Mesenchymal stem cell (in vitro differentiated cells and primary cell): ENCODE measurements around the gene SIRPD.

Source experiments
- DNase-seq: peaks from one replicate; pipeline ENCODE4 v3.0.0-alpha.2; 2013
- H2AFZ ChIP-seq: one replicate; pipeline ENCODE4 v1.6.1; 2013; ENCODE audit warnings: low read depth, mild to moderate bottlenecking, control low read depth, inconsistent platforms, low read length, moderate library complexity
- H2AK5ac ChIP-seq: 2 replicates; pipeline ENCODE4 v1.6.1; 2013; ENCODE audit warnings: low read length, moderate library complexity, mild to moderate bottlenecking, inconsistent platforms; ENCODE audit not compliant: severe bottlenecking
- H2BK120ac ChIP-seq: one replicate; pipeline ENCODE4 v1.6.1; 2013; ENCODE audit warnings: low read depth, mild to moderate bottlenecking, inconsistent platforms, low read length, moderate library complexity
- H2BK12ac ChIP-seq, 2 experiments: one replicate each; pipeline ENCODE4 v1.6.1; 2013; ENCODE audit warnings: inconsistent platforms in 2 of 2, low read length in 2 of 2, mild to moderate bottlenecking in 2 of 2, moderate library complexity in 2 of 2, control low read depth in 1 of 2
- H2BK15ac ChIP-seq: one replicate; pipeline ENCODE4 v1.6.1; 2013; ENCODE audit warnings: mild to moderate bottlenecking, low read depth, inconsistent platforms; ENCODE audit not compliant: poor library complexity, severe bottlenecking
- H2BK5ac ChIP-seq: 2 replicates; pipeline ENCODE4 v1.6.1; 2013; ENCODE audit warnings: low read depth, mild to moderate bottlenecking, low read length, control low read depth, inconsistent platforms; ENCODE audit not compliant: poor library complexity, severe bottlenecking
- H3K14ac ChIP-seq, 2 experiments: one replicate each; pipeline ENCODE4 v1.6.1; 2013; ENCODE audit warnings: inconsistent platforms in 2 of 2, low read length in 2 of 2, control low read depth in 1 of 2, mild to moderate bottlenecking in 1 of 2, moderate library complexity in 1 of 2
- H3K18ac ChIP-seq, 2 experiments: one replicate each; pipeline ENCODE4 v1.6.1; 2013; ENCODE audit warnings: inconsistent platforms in 2 of 2, low read length in 2 of 2, control low read depth in 1 of 2, low read depth in 1 of 2, mild to moderate bottlenecking in 1 of 2
- H3K23ac ChIP-seq, 2 experiments: one replicate each; pipeline ENCODE4 v1.6.1; 2013; ENCODE audit warnings: inconsistent platforms in 2 of 2, low read length in 2 of 2, mild to moderate bottlenecking in 2 of 2, moderate library complexity in 2 of 2, control low read depth in 1 of 2
- H3K27ac ChIP-seq: 2 replicates; pipeline ENCODE4 v1.5.1; 2013; ENCODE audit warnings: mild to moderate bottlenecking, moderate library complexity, low read length, control low read depth, inconsistent platforms; ENCODE audit not compliant: poor library complexity, severe bottlenecking
- H3K27me3 ChIP-seq, 2 experiments: 2 replicates each; pipeline versions ENCODE4 v1.6.1 to v1.7.0; 2013; ENCODE audit warnings: low read length in 2 of 2, mild to moderate bottlenecking in 2 of 2, moderate library complexity in 2 of 2, control low read depth in 1 of 2, inconsistent platforms in 1 of 2; ENCODE audit not compliant: control insufficient read depth in 1 of 2, insufficient read depth in 1 of 2
- H3K36me3 ChIP-seq, 2 experiments: 2 replicates each; pipeline versions ENCODE4 v1.6.1 to v1.7.0; 2013; ENCODE audit warnings: low read length in 2 of 2, control low read depth in 1 of 2, inconsistent platforms in 1 of 2, low read depth in 1 of 2, mild to moderate bottlenecking in 1 of 2; ENCODE audit not compliant: insufficient read depth in 2 of 2, control insufficient read depth in 1 of 2
- H3K4ac ChIP-seq, 2 experiments: one replicate each; pipeline ENCODE4 v1.6.1; 2013; ENCODE audit warnings: inconsistent platforms in 2 of 2, low read length in 2 of 2, mild to moderate bottlenecking in 2 of 2, moderate library complexity in 2 of 2, control low read depth in 1 of 2, low read depth in 1 of 2
- H3K4me1 ChIP-seq: 2 replicates; pipeline ENCODE4 v1.6.1; 2013; ENCODE audit warnings: low read depth, low read length, control low read depth; ENCODE audit not compliant: control insufficient read depth, insufficient read depth
- H3K4me2 ChIP-seq: 2 replicates; pipeline ENCODE4 v1.6.1; 2013; ENCODE audit warnings: low read length, mild to moderate bottlenecking, inconsistent platforms; ENCODE audit not compliant: poor library complexity, severe bottlenecking
- H3K4me3 ChIP-seq, 2 experiments: 2 replicates each; pipeline versions ENCODE4 v1.5.1 to v1.7.0; 2013; ENCODE audit warnings: low read length in 2 of 2, mild to moderate bottlenecking in 2 of 2, control low read depth in 1 of 2, low read depth in 1 of 2; ENCODE audit not compliant: insufficient read depth in 1 of 2
- H3K79me1 ChIP-seq: replicated peaks from 2 replicates; pipeline ENCODE4 v1.6.1; 2013; ENCODE audit warnings: mild to moderate bottlenecking, control low read depth, low read length, inconsistent platforms; ENCODE audit not compliant: poor library complexity, severe bottlenecking
- H3K9ac ChIP-seq: 2 replicates; pipeline ENCODE4 v1.7.0; 2013; ENCODE audit warnings: mild to moderate bottlenecking, low read length, moderate library complexity
- H3K9me3 ChIP-seq: 2 replicates; pipeline ENCODE4 v1.7.0; 2013; ENCODE audit warnings: mild to moderate bottlenecking, low read length; ENCODE audit not compliant: control insufficient read depth
- H4K8ac ChIP-seq: one replicate; pipeline ENCODE4 v1.6.1; 2013; ENCODE audit warnings: inconsistent platforms, mild to moderate bottlenecking, low read length, moderate library complexity
- H4K91ac ChIP-seq: one replicate; pipeline ENCODE4 v1.6.1; 2013; ENCODE audit warnings: mild to moderate bottlenecking, low read length, inconsistent platforms
- WGBS: methylation state at CpG from one replicate; pipeline ENCODE4 v1.1.7; 2013; ENCODE audit warnings: mixed read lengths; 5-methylcytosine and 5-hydroxymethylcytosine counted together

The SIRPD gene

DNA sequence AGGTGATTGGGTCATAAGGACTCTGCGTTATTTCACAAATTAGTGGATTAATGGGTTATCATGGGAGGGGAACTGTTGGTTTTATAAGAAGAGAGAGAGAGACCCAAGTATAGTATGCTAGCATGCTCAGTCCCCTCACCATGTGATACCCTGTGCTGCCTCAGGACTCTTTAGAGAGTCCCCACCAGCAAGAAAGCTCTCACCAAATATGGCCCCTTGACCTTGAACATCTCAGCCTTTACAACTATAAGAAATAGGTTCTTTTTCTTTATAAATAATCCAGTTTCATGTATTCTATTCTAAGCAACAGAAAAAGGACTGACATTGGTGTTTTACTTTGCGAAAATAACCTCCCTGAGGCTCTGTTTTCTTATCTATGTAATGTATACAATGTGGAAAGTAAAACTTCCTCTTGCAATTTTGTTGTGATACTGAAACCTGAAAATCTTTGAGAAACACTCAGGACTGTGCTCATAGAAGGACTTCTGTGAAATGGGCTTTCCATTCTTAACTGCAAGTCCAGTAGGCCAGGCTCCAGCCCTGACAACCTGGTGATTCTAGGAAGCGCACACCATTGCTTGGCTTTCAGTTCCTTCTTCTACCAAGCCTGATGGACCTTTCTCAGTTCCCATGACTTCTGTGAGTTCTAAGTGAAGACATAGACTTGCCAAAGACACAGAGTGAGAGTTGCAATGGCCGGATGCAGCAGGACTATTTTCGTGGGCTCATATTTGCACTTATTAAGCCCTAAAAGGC lies 21.9 kb downstream of the SIRPD start:
- H3K27ac ChIP-seq, result no peak overlapping the region
- no peak overlapping the region for H2BK120ac ChIP-seq
- no peaks in the 10 kb centered on the region for H3K79me1 ChIP-seq
- no peak overlapping the region for H3K4ac ChIP-seq
- peaks cover 5% of the 10 kb centered on the region for H3K9me3 ChIP-seq
- H3K4me3 ChIP-seq, result no peak overlapping the region
- no peaks in the 10 kb centered on the region for H3K4me1 ChIP-seq
- H3K4me2 ChIP-seq, result no peak overlapping the region
- no peak overlapping the region for H3K23ac ChIP-seq
- H3K18ac ChIP-seq, result no peak overlapping the region
- no peak overlapping the region for H2BK15ac ChIP-seq
- no peak overlapping the region for H2BK12ac ChIP-seq
- no peak overlapping the region for H2AK5ac ChIP-seq
- no peak overlapping the region for H4K8ac ChIP-seq
- H3K14ac ChIP-seq, result no peak overlapping the region
- no peak overlapping the region for H2BK5ac ChIP-seq
- H3K27me3 ChIP-seq, result peaks cover 0 to 24% of the 10 kb centered on the region in 2 experiments
- no peak overlapping the region for H4K91ac ChIP-seq
- H3K36me3 ChIP-seq, result no peaks in the 10 kb centered on the region
- no peak overlapping the region for H2AFZ ChIP-seq
- no peak for DNase-seq
- 75% methylated on average over 4 of the region's 5 CpGs for WGBS
- H3K9ac ChIP-seq, result no peak overlapping the region

DNA sequence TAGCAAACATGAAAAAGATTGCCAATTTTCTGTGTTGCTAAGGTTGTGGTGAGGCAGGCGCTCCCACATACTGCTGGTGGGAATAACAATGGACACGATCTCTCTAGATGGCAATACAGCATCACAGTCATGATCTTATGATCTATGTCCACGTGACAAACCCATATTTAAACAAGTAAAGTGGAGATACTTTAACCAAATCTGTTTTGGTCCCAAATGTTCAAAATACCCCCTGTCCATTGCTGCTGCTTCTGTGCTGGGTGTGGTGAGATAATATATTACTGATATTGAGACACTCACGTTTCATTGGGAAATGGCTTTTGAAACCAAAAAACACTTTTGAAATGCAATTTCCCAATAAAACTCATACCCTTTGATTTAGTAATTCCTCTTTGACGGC lies 23.0 kb downstream of the SIRPD start:
- H2BK5ac ChIP-seq, result no peak overlapping the region
- no peak overlapping the region for H3K18ac ChIP-seq
- H3K4me1 ChIP-seq, result no peaks in the 10 kb centered on the region
- DNase-seq, result no peak
- no peak overlapping the region for H2BK15ac ChIP-seq
- no peak overlapping the region for H3K23ac ChIP-seq
- WGBS, result 97% methylated on average over 4 of the region's 5 CpGs
- no peaks in the 10 kb centered on the region for H3K9me3 ChIP-seq
- no peak overlapping the region for H3K4me3 ChIP-seq
- no peak overlapping the region for H3K14ac ChIP-seq
- no peak overlapping the region for H3K27ac ChIP-seq
- no peak overlapping the region for H2BK12ac ChIP-seq
- no peak overlapping the region for H4K91ac ChIP-seq
- H3K79me1 ChIP-seq, result no peaks in the 10 kb centered on the region
- H3K9ac ChIP-seq, result no peak overlapping the region
- H4K8ac ChIP-seq, result no peak overlapping the region
- no peak overlapping the region for H2AFZ ChIP-seq
- no peak overlapping the region for H3K4me2 ChIP-seq
- H2BK120ac ChIP-seq, result no peak overlapping the region
- H3K36me3 ChIP-seq, result no peaks in the 10 kb centered on the region
- no peak overlapping the region for H3K4ac ChIP-seq
- H2AK5ac ChIP-seq, result no peak overlapping the region
- peaks cover 0 to 24% of the 10 kb centered on the region in 2 experiments for H3K27me3 ChIP-seq

DNA sequence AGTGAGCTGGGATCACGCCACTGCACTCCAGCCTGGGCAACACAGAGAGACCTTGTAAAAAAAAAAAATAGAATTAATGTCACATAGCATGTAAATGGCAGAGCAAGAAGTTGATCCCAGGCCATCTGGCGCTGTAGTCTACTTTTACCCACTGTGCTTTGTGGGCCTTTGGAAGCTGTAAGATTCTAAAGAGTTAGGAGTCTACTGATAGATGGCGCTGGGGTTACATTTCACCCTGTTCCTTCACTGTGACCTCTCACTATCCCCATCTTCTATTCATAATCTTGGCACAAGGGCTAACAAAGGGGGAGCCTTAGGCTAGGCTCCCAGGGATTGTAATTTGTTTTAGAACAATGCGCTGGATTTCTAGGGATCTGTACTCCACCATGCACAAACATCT lies 24.4 kb downstream of the SIRPD start:
- no peak overlapping the region for H2AFZ ChIP-seq
- H3K23ac ChIP-seq, result no peak overlapping the region
- H3K4me3 ChIP-seq, result no peak overlapping the region
- H3K79me1 ChIP-seq, result no peaks in the 10 kb centered on the region
- H3K4ac ChIP-seq, result no peak overlapping the region
- 96% methylated on average over 2 of the region's 4 CpGs for WGBS
- H4K91ac ChIP-seq, result no peak overlapping the region
- H3K14ac ChIP-seq, result no peak overlapping the region
- no peak overlapping the region for H3K27ac ChIP-seq
- no peak overlapping the region for H4K8ac ChIP-seq
- no peaks in the 10 kb centered on the region for H3K4me1 ChIP-seq
- H2BK12ac ChIP-seq, result no peak overlapping the region
- H3K9ac ChIP-seq, result no peak overlapping the region
- H3K9me3 ChIP-seq, result no peaks in the 10 kb centered on the region
- H2AK5ac ChIP-seq, result no peak overlapping the region
- no peak overlapping the region for H2BK5ac ChIP-seq
- no peak for DNase-seq
- H3K27me3 ChIP-seq, result peaks cover 0 to 23% of the 10 kb centered on the region in 2 experiments
- H2BK120ac ChIP-seq, result no peak overlapping the region
- no peak overlapping the region for H3K18ac ChIP-seq
- H2BK15ac ChIP-seq, result no peak overlapping the region
- H3K4me2 ChIP-seq, result no peak overlapping the region
- H3K36me3 ChIP-seq, result no peaks in the 10 kb centered on the region

DNA sequence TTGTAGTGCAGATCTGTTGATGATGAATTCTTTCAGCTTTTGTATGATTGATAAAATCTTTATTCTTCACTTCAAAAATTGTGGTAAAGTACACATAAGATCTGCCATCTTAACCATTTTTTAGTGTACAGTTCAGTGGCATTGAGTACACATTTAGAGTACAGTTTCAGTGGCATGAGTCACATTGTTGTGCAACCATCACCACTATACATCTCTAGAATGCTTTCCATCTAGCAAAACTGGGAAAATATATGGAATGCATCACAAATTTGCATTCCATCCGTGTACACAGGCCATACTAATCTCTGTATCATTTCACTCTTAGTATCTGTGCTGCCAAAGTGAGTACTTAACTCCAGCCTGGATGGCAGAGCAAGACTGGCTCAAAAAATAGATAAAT lies 28.7 kb downstream of the SIRPD start:
- Histone ChIP-seq H3K4me3 (no peak overlapping the region), H3K4me1 (no peaks in the 10 kb centered on the region), H3K18ac (no peak overlapping the region), H4K8ac (no peak overlapping the region), H3K4ac (no peak overlapping the region), H3K27ac (no peak overlapping the region), H3K4me2 (no peak overlapping the region), H4K91ac (no peak overlapping the region), H2BK120ac (no peak overlapping the region), H3K14ac (no peak overlapping the region), H2BK15ac (no peak overlapping the region), H3K9me3 (no peaks in the 10 kb centered on the region), H3K79me1 (no peaks in the 10 kb centered on the region), H2BK5ac (no peak overlapping the region), H3K9ac (no peak overlapping the region), H2AK5ac (no peak overlapping the region), H3K23ac (no peak overlapping the region), H3K36me3 (no peaks in the 10 kb centered on the region), H3K27me3 (peaks cover 0 to 8% of the 10 kb centered on the region in 2 experiments), H2AFZ (no peak overlapping the region), H2BK12ac (no peak overlapping the region)
- 25% methylated on average over 1 of the region's 1 CpG for WGBS
- peak; percentile 15 for DNase-seq
